CD4-positive, alpha-beta T cell treated with Interferon gamma for 1 hour (primary cell): Measurements from ENCODE around the gene HBEGF.

Source experiments
- DNase-seq: peaks from one replicate; pipeline ENCODE4 v3.0.0-alpha.2; 2020

The HBEGF gene

DNA sequence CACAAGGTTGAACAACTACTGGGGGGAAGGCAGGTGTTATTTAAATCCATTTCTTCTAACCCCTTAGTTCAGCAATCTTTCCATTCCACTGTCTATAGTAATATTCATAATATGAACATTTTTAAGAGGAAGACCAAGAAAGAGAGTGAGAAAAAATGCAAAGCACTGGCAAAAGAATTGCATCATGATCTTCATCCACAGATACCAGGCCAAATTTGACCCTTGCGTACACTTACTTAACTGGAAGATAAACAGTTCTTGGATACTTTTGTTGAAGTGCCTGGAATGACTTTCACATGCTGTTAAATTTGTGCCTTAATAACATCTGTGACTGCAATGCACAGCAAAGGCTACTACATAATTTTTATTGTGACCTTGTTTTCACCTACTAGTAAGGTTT, 45.3 kb downstream of the HBEGF start:
- no peak for DNase-seq

DNA sequence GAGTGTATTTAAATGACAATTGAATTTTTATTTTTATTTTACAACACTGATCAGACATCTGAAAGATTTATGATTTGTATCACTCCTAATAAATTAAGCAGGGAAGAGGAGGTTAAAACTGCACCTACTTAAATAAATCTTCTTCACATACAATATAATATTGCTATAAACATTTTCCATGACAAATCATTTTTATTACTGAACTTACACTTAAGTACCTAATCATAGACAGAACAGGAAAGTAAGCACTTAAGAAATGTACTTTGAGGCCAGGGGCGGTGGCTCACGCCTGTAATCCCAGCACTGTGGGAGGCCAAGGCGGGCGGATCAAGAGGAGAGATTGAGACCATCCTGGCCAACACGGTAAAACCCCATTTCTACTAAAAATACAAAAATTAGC, 47.3 kb downstream of the HBEGF start:
- DNase-seq: no peak

GRCh38 chr5:140298183-140298601, 48.2 kb downstream of the HBEGF start:
- no peak for DNase-seq

DNA sequence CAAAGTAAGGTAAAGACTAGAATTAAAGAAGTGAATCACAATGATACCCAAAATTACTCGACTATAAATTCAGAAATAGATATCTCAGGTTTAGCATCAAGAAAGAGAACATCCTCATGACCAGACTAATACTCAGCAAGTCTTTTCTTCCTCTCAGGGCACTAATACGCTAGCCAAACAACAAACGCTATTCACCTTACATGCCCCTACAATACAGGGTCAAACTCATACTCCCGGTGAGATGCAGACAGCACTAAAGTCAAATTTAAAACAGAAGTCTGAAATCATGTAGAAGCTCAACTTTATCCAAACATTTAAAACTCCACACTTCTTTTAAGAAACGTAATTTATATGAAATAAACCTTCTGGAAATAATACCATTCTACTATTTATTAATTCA, 49.1 kb downstream of the HBEGF start:
- no peak for DNase-seq

DNA sequence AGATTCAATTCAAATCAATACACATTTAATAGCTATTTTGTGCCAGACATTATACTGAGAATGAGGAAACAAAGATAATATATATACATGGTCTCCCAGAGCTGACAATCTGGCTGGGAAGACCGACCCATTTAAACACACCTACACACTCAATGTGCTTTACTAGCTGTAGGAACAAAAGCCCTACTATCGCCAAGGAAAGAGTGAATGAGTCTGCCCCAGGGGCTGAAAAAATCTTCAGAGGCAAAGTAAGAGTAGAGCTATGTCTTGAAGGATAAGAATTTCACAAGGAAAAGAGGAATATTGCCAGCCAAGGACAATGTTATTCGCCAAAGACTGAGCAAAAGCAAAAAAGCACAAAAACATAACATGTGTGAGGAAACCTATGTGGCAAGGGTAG, 50.1 kb downstream of the HBEGF start:
- no peak for DNase-seq

- no peak for DNase-seq
Observed at GRCh38 chr5:140295414-140295813, 51.0 kb downstream of the HBEGF start.

GRCh38 chr5:140294753-140295152, 51.6 kb downstream of the HBEGF start:
- no peak for DNase-seq

DNA sequence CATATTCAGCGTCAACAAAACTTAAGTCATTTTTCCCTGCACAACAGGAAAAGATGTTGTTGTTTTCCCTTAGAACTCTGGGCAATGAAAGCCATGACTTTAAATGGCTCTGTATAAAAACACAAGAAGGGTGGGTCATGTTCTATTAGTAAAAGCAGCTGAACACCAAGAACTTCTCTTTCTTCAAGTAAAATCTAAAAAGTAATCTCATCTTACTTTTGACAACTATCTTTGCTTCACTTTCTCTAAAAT, 52.6 kb downstream of the HBEGF start:
- no peak for DNase-seq

GRCh38 chr5:140293091-140293848, 53.1 kb downstream of the HBEGF start:
- DNase-seq: no peak

DNA sequence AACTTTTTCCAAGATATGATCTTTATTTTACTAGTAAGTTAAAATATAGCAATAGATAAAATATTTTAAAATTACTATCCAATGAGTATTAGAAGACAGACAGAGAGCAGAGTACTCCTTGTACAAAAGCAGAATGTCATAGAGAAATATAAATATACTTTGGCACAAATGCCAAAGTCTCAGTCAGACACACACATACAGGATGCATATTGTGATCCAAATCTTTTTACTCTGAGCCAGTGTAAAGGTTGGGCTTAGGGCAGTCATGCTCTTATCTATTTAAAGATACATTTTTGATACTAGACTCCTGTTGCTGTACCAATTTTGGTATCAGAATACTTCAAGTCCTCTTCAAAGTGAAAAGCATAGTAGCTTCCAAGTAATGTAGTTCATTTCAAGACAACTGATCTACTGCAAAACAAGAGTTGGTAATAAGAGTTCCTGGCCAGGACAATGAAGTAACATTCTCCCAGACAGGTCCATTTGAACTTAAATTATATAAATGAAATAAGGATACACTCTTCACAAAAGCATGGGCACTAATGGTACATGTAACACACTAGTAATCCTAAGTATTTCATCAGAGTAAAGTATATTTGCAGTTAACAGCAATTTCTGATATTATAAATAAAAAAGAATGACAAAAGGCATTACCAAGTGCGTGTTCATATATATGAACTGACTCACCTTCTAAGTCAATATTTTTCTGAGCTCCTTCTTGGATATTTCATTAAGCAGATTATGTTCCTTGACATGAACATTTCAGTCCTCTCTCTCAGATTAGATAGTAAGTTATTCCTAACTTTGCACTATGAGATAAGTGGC, 54.0 kb downstream of the HBEGF start:
- DNase-seq: no peak

- DNase-seq: no peak
Observed at GRCh38 chr5:140287801-140288521, 58.4 kb downstream of the HBEGF start.

GRCh38 chr5:140286424-140286823, 60.0 kb downstream of the HBEGF start:
- no peak for DNase-seq

DNA sequence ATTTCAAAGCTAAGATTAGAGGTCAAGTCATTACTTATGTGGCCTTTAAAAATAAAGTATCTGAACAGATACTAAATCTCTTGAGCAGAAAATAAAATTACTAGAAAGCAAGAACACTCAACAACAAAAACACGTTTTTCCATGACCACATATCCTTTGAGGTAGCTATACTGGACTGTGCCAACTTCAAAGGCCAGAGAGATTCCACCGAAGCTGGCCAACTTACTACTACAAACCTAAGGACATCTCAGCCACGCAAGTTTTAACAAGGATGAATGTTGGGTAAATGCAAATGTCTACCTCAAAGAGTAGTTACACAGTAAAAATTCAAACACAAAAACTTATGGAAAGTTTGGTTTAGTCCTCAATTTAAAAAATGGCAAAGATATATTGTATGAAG, 62.4 kb downstream of the HBEGF start:
- no peak for DNase-seq
